Suppressor macrophage treated with lipopolysaccharide for 1 hour (primary cell): ENCODE data around the gene LONRF2.
"Not testable (repeated sequence)": the region's sequence is repeated elsewhere in the genome, so short reads cannot be mapped to it uniquely, and the experiment has no call there.

Experiments
- DNase-seq, 3 donors: peaks; one replicate each; pipeline ENCODE4 v3.0.0-alpha.2; 2020 to 2022

Gene LONRF2

DNA sequence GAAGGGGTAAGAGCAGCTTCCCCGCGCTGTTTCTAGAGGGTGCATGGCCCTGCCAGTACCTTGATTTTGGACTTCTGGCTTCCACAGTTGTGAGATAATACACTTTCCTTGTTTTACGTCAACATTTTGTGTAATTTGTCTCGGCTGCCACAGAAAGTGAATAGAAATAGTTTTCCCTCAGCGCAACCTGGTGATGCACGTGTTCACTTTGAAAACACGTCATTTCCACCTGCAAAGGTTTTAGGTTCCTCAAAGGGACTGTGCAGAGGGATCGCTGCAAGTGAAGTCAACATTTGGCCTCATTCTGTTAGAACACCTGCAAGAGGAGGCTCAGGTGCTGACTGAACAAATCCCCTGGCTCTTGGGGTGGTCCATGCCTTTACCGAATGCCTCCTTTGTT is 71.7 kb downstream of the LONRF2 start:
- DNase-seq: no peak

GRCh38 chr2:100248971-100249370 is 73.3 kb downstream of the LONRF2 start:
- DNase-seq: no peak

- not testable (repeated sequence) for DNase-seq
Measured at GRCh38 chr2:100248556-100248955, 73.7 kb downstream of the LONRF2 start.

- DNase-seq: no peak
Measured at GRCh38 chr2:100248044-100248330, 74.3 kb downstream of the LONRF2 start.

- no peak for DNase-seq
Measured at GRCh38 chr2:100247256-100248043, 74.9 kb downstream of the LONRF2 start.

DNA sequence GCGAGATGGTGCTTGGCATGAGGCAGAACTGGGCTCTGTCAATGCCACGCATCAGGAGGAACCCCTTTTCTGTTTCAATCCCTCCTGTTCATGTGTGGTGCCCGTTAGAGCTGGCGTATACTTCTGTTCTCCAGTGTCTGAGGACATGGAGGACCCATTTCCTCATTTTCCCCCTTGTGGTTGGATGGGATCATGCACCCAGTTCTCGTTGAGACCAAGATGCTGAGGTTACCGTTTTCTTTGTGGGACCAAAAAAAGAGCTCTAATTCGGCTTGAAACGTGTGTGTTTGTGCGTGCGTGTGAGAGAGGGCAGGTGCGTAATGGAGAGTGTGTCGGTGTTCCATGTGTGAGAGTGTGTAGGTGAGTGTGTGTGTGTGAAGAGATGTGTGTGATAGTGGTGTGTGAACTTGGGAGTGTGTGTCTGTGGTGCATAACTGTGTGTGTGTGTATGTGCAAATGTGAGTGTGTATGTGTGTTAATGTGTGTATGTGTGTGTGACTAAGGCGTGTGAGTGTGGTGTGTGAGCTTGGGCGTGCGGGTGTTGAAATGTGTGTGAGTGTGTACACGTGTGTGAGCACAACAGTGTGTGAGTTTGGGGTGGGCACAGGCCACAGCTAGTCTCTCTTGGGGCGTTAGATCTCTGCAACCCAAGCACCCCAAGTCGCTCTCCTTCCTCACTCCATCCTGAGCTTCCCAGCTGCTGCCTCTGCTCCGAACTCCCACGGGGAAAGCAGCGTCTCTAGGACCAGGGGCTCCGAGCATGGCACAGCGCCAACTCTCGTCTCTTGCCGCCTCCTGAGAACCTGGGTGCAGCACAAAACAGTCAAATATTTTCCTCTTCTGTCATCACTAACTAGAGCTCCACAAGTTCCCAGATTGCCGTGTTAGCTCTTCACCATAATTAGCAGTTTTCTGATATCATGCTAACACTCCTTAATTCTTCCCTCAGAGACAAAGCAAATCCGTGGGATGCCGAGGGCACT is 75.8 kb downstream of the LONRF2 start:
- DNase-seq: peak; percentile 76 to 86 (median 77)

DNA sequence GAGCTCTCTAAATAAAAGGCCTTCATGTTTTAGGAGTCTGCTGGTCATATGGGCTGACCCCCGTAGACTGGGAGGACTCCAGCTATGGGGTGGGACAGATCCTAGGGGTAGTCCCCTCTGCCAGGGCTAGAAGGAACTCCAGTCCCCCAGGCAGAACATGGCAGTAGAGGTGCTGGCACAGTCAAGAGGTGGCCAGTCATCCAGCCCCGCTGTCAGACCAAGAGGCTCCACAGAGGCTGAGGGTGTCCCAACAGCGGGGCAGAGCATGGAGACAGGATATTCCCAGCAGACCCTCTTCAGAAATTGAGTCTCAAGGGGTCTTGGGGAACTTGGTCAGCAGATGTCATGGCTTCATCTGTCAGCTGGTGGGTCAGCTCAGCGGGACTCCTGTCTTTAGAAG is 76.6 kb downstream of the LONRF2 start:
- no peak for DNase-seq

GRCh38 chr2:100244881-100245605 is 77.3 kb downstream of the LONRF2 start:
- DNase-seq: peak; percentile 52 to 57 (median 56)

DNA sequence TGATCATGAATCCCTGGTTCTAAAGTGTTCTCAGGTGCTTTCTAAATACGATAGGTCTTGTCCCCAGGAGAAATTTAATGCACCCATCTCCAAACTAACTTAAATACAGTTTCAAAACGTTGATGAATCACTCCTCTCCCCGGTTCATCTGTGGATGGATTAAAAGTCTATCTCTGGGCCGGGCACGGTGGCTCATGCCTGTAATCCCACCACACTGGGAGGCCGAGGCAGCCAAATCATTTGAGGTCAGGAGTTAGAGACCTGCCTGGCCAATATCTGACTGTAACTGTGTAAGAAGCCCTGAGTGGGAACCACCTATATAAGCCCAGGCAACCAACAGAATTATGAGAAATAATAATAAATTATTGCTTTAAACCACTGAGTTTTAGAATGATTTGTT is 78.7 kb downstream of the LONRF2 start:
- DNase-seq: no peak

DNA sequence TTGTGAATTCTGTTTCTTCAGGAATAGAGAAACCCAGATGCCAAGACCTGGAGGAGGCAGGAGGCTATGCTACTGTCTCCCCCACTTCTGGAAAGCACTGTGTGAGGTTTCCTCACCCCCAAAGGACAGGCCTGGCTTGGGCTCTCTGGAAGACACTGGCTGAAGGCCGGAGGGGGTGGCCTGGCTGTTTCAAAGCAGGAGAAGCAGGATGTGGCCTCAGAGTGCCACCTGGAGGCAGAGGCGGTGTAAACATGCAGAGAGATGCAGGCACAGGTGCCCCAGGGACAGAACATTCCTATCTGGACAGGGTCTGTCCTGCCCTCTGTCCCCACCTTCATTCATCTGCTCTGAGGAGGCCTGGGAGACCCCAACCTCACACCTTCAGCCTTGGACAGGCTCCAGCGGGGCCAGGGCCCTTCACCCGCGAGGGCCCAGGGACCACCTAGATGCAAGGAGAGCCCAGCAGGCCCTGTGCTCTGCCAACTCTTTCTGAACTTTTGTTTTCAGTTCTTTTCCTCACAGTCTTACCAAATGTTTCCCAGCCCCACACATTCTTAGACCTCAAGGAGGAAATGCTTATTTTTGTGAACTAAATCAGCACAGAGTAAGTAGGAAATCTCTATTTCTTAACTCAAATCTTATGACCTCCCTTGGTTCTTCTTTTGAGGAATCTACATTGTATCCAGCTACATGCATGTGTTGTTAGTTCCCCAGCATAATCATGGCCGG is 79.2 kb downstream of the LONRF2 start:
- DNase-seq: peak; percentile 51 to 72 (median 71)

DNA sequence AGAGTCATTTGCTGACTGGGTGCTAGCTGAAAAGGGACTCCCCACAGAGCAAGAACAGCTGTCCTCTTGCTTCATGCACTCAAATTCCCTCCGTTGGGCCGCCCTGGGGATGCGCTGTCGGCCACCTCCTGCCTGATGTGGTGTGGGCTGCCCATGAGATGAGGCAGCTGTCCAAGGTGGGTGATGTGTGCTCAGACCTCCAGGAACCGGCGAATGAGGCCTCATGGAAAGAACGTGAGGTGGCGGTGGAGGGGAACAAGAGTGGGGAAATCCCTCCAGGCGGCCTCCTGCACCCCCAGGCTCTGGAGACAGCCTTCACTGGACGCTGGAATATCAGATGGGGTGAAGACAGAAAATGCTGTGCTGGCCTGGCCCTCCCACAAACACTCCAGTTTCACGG is 79.8 kb downstream of the LONRF2 start:
- peak; percentile 22 to 41 (median 33) for DNase-seq

GRCh38 chr2:100241236-100241635 is 81.1 kb downstream of the LONRF2 start:
- no peak for DNase-seq

- no peak for DNase-seq
Measured at GRCh38 chr2:100240386-100240785, 81.9 kb downstream of the LONRF2 start.

GRCh38 chr2:100239486-100240210 is 82.7 kb downstream of the LONRF2 start:
- no peak for DNase-seq

GRCh38 chr2:100238471-100238870 is 83.8 kb downstream of the LONRF2 start:
- DNase-seq: no peak

DNA sequence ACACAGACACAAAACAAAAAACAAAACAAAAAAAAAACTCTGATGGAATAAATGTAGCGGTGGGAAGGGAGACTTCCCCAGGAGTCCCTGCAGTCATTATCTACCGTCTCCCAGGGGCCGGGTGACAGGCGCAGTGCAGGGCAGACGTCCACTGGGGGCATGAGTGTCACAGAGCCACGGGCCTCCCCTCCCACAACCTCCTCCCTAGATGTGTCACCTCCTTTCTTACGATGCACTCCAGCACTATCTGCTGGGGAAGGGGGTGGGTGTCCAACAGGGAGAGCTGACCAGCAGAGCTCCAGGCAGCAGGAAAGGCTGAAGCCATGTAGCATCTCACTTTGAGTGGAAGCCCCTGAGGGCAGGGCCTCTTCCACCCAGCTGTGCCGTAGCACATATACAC is 84.5 kb downstream of the LONRF2 start:
- peak; percentile 47 to 52 (median 49) for DNase-seq

DNA sequence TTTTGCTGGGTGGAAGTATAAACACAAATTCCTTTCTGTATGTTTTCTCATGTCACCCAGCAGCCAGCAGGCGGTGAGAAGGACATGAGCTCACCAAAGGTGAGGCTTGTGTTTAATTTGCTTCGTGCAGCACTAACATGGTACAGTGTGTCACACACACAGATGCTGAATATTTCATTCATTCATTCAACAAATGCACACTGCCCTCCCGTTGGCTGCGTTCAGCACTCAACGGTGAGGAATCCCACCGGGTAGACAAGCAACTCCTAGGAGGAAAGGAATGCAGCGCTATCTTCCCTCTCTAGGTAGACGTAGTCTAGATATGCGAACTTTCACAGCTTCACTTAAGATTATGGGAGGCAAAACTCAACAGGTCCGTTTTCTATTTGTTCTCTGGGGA is 85.1 kb downstream of the LONRF2 start:
- no peak for DNase-seq

- no peak for DNase-seq
Measured at GRCh38 chr2:100236166-100236565, 86.1 kb downstream of the LONRF2 start.

- no peak for DNase-seq
Measured at GRCh38 chr2:100235581-100235980, 86.7 kb downstream of the LONRF2 start.

DNA sequence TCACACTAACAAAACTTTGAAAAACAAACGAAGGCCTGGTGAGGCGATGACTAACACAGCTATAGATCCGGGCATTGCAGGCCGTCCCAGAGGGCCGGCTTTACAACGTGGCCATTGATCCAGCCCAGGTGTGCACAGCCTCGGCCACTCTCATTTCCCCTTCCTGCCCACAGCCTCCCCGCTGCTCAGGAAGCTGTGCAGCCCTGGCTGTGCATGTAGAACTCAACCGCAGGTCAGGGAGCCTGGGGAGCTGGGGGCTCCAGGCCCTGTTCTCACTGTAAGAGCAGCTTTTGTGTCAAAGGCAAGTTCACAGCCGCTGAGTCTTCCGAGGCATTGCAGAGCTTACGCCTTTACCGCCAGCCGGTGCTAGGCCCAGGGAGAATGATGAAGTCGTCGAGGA is 87.2 kb downstream of the LONRF2 start:
- no peak for DNase-seq

- no peak for DNase-seq
Measured at GRCh38 chr2:100234141-100234540, 88.2 kb downstream of the LONRF2 start.

GRCh38 chr2:100233061-100233460 is 89.2 kb downstream of the LONRF2 start:
- no peak for DNase-seq
